ENCODE measurements around the gene PDIA4.
"Not testable (repeated sequence)": the region's sequence is repeated elsewhere in the genome, so short reads cannot be mapped to it uniquely, and the experiment has no call there.

Gene PDIA4

GRCh38 chr7:149002604-149003003 lies 25.7 kb downstream of the PDIA4 start:
- DNase-seq = no peak

- DNase-seq = no peak
These were observed 26.8 kb downstream of the PDIA4 start for GRCh38 chr7:149001427-149002068.

GRCh38 chr7:149000961-149001360 lies 27.3 kb downstream of the PDIA4 start:
- no peak for DNase-seq

GRCh38 chr7:148999192-148999591 lies 29.1 kb downstream of the PDIA4 start:
- no peak for DNase-seq

GRCh38 chr7:148997497-148997896 lies 30.8 kb downstream of the PDIA4 start:
- no peak for DNase-seq

- no peak for DNase-seq
These were observed 33.7 kb downstream of the PDIA4 start for GRCh38 chr7:148994576-148994975.

GRCh38 chr7:148993193-148993592 lies 35.1 kb downstream of the PDIA4 start:
- no peak for DNase-seq

- DNase-seq = no peak
These were observed 36.8 kb downstream of the PDIA4 start for GRCh38 chr7:148991536-148991935.

GRCh38 chr7:148987751-148988512 lies 40.4 kb downstream of the PDIA4 start:
- DNase-seq = no peak

GRCh38 chr7:148987010-148987750 lies 41.1 kb downstream of the PDIA4 start:
- peak; percentile 86 for DNase-seq

- DNase-seq = no peak
These were observed 41.6 kb downstream of the PDIA4 start for GRCh38 chr7:148986742-148987009.

- DNase-seq = peak; percentile 89
These were observed 44.8 kb downstream of the PDIA4 start for GRCh38 chr7:148983200-148984146.

GRCh38 chr7:148982654-148983199 lies 45.6 kb downstream of the PDIA4 start:
- DNase-seq = peak; percentile 26

- no peak for DNase-seq
These were observed 48.5 kb downstream of the PDIA4 start for GRCh38 chr7:148979827-148980226.

GRCh38 chr7:148979072-148979471 lies 49.2 kb downstream of the PDIA4 start:
- DNase-seq = not testable (repeated sequence)

GRCh38 chr7:148978091-148978490 lies 50.2 kb downstream of the PDIA4 start:
- no peak for DNase-seq

GRCh38 chr7:148975896-148976295 lies 52.4 kb downstream of the PDIA4 start:
- DNase-seq = no peak

- no peak for DNase-seq
These were observed 55.0 kb downstream of the PDIA4 start for GRCh38 chr7:148973256-148973655.

GRCh38 chr7:148972375-148972774 lies 55.9 kb downstream of the PDIA4 start:
- no peak for DNase-seq

GRCh38 chr7:148967602-148968001 lies 60.7 kb downstream of the PDIA4 start:
- DNase-seq = no peak

GRCh38 chr7:148967032-148967372 lies 61.3 kb downstream of the PDIA4 start:
- no peak for DNase-seq

- no peak for DNase-seq
These were observed 63.6 kb downstream of the PDIA4 start for GRCh38 chr7:148964483-148965267.

Measured in NCI-H2171 (cell line).